Upper lobe of left lung (tissue), 4 donors: Measurements from ENCODE around the gene KLHL1.

ENCODE experiments used
- EP300 ChIP-seq, 4 donors: sonication (generic); formaldehyde crosslinking; IDR thresholded peaks; one replicate each; pipeline ENCODE4 v1.5.1; 2017; ENCODE audit warnings: antibody characterized with exemption in 4 of 4, control low read depth in 2 of 4
- POLR2A ChIP-seq, 4 donors: fragments of 450-650 bp; IDR thresholded peaks; one replicate each; pipeline ENCODE4 v1.5.1; 2016 to 2017; ENCODE audit warnings: antibody characterized with exemption in 4 of 4, mild to moderate bottlenecking in 2 of 4
- TF ChIP-seq, protein P1 (sequence below), 6 experiments: fragments of 450-650 bp in 4 of 6; fragments of 200-600 bp in 2 of 6; sonication (generic) in 2 of 6; IDR thresholded peaks; one replicate each; pipeline ENCODE4 v1.5.1; 2016 to 2019; ENCODE audit warnings: antibody characterized with exemption in 6 of 6

DNA sequence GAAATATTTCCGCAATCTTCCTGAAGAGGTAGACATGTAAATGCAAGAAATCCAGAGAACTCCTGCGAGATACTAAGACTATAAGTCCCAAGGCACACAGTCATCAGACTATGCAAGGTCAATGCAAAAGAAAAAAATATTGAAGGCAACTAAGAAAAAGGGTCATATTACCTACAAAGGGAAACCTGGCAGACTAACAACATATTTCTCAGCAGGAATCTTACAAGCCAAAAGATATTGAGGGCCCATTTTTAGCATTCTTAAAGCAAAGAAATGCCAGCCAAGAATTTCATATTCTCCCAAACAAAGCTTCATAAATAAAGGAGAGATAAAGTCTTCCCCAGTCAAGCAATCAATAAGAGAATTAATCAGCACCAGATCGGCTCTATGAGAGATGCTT, 299.1 kb downstream of the KLHL1 start:
- TF ChIP-seq, protein P1, sequence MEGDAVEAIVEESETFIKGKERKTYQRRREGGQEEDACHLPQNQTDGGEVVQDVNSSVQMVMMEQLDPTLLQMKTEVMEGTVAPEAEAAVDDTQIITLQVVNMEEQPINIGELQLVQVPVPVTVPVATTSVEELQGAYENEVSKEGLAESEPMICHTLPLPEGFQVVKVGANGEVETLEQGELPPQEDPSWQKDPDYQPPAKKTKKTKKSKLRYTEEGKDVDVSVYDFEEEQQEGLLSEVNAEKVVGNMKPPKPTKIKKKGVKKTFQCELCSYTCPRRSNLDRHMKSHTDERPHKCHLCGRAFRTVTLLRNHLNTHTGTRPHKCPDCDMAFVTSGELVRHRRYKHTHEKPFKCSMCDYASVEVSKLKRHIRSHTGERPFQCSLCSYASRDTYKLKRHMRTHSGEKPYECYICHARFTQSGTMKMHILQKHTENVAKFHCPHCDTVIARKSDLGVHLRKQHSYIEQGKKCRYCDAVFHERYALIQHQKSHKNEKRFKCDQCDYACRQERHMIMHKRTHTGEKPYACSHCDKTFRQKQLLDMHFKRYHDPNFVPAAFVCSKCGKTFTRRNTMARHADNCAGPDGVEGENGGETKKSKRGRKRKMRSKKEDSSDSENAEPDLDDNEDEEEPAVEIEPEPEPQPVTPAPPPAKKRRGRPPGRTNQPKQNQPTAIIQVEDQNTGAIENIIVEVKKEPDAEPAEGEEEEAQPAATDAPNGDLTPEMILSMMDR (IDR thresholded peaks at IDR 0.05): no peak
- TF ChIP-seq POLR2A (IDR thresholded peaks at IDR 0.05) (no peak), EP300 (IDR thresholded peaks at IDR 0.05) (no peak)
